WTC11 (cell line): Measurements from ENCODE around the gene CLDN9. TPM values are rescaled to one million over a fixed set of nuclear protein-coding genes. Genes with fewer than 3 reads are reported as not detected.

ENCODE experiments used
- ATAC-seq: fragments of 200-7000 bp; cut with Tn5 transposase; 2 replicates; pipeline ENCODE4 v1.10.0; 2021; ENCODE audit warnings: mild to moderate bottlenecking, moderate library complexity
- CTCF ChIA-PET: fragments of 300-600 bp; sonication (Branson Sonifier 250); formaldehyde crosslinking; loops from one replicate; lab custom pipeline; 2021; ENCODE audit warnings: antibody characterized with exemption; lab: Charles Lee
- POLR2A ChIA-PET: fragments of 350-600 bp; sonication (Branson Sonifier 250); formaldehyde crosslinking; loops from one replicate; lab custom pipeline; 2021; ENCODE audit warnings: antibody characterized with exemption; lab: Charles Lee
- DNase-seq: peaks from one replicate; pipeline ENCODE4 v3.0.0; 2021; ENCODE audit warnings: low spot score
- H3K27ac Mint-ChIP-seq: 2 replicates; pipeline ENCODE4 v1.8.0; 2021; ENCODE audit warnings: mixed read lengths
- H3K27me3 Mint-ChIP-seq: 2 replicates; pipeline ENCODE4 v1.8.0; 2021; ENCODE audit warnings: low read depth, mild to moderate bottlenecking, moderate library complexity, mixed read lengths
- H3K36me3 Mint-ChIP-seq: 2 replicates; pipeline ENCODE4 v1.8.0; 2021; ENCODE audit warnings: mixed read lengths
- H3K4me1 Mint-ChIP-seq: 2 replicates; pipeline ENCODE4 v1.8.0; 2022; ENCODE audit warnings: mixed read lengths
- H3K4me3 Mint-ChIP-seq: 2 replicates; pipeline ENCODE4 v1.8.0; 2021; ENCODE audit warnings: mild to moderate bottlenecking, moderate library complexity, mixed read lengths
- H3K9me3 Mint-ChIP-seq: 2 replicates; pipeline ENCODE4 v1.8.0; 2021; ENCODE audit warnings: mixed read lengths
- CTCF ChIP-seq: fragments of 200-600 bp; IDR thresholded peaks from 2 replicates; pipeline ENCODE4 v1.8.0; 2022; ENCODE audit warnings: antibody characterized with exemption
- E2F5 ChIP-seq: sonication (generic); formaldehyde crosslinking; IDR thresholded peaks from 2 replicates; pipeline ENCODE4 v1.8.1; 2022; ENCODE audit warnings: mild to moderate bottlenecking, moderate library complexity, missing genetic modification reagents
- ETV6 ChIP-seq: sonication (generic); formaldehyde crosslinking; IDR thresholded peaks from 2 replicates; pipeline ENCODE4 v1.8.1; 2022; ENCODE audit warnings: mild to moderate bottlenecking, missing genetic modification reagents
- FOXK1 ChIP-seq: sonication (generic); formaldehyde crosslinking; IDR thresholded peaks from 2 replicates; pipeline ENCODE4 v1.8.0; 2022; ENCODE audit warnings: mild to moderate bottlenecking, moderate library complexity, missing genetic modification reagents
- HMGXB4 ChIP-seq: sonication (generic); formaldehyde crosslinking; IDR thresholded peaks from 2 replicates; pipeline ENCODE4 v1.8.1; 2023; ENCODE audit warnings: mild to moderate bottlenecking, moderate library complexity, missing genetic modification reagents
- MAX ChIP-seq: sonication (generic); formaldehyde crosslinking; IDR thresholded peaks from 2 replicates; pipeline ENCODE4 v1.8.0; 2022; ENCODE audit warnings: mild to moderate bottlenecking, missing genetic modification reagents
- OVOL2 ChIP-seq: fragments of 250-450 bp; sonication (Bioruptor Pico); IDR thresholded peaks from 2 replicates; pipeline ENCODE4 v1.9.0; 2021; ENCODE audit warnings: mild to moderate bottlenecking, borderline replicate concordance
- PRDM15 ChIP-seq: sonication (generic); formaldehyde crosslinking; IDR thresholded peaks from 2 replicates; pipeline ENCODE4 v1.8.0; 2022; ENCODE audit warnings: missing genetic modification reagents
- SP1 ChIP-seq: sonication (generic); formaldehyde crosslinking; conservative IDR thresholded peaks from 2 replicates; pipeline ENCODE4 v1.8.1; 2022; ENCODE audit warnings: missing genetic modification reagents
- STAT6 ChIP-seq: sonication (generic); formaldehyde crosslinking; conservative IDR thresholded peaks from 2 replicates; pipeline ENCODE4 v1.8.1; 2023; ENCODE audit warnings: mild to moderate bottlenecking, low read depth, missing genetic modification reagents, moderate library complexity
- ZNF219 ChIP-seq: sonication (generic); formaldehyde crosslinking; IDR thresholded peaks from 2 replicates; pipeline ENCODE4 v1.8.0; 2023; ENCODE audit warnings: missing genetic modification reagents, mild to moderate bottlenecking, borderline replicate concordance
- ZNF425 ChIP-seq: fragments of 250-450 bp; sonication (Bioruptor Pico); conservative IDR thresholded peaks from 2 replicates; pipeline ENCODE4 v1.9.0; 2021; ENCODE audit warnings: mild to moderate bottlenecking
- ZNF512 ChIP-seq: sonication (generic); formaldehyde crosslinking; IDR thresholded peaks from 2 replicates; pipeline ENCODE4 v1.8.1; 2022; ENCODE audit warnings: missing genetic modification reagents, borderline replicate concordance
- total RNA-seq: library from RNA; stranded (reverse); gene quantifications from 3 replicates; pipeline ENCODE4 v1.2.3, GENCODE V29; 2021

Gene CLDN9
- total RNA-seq, 1 experiment from 2014 or later: 0.92 TPM

GRCh38 chr16:2982402-2982801, 30.3 kb upstream of the CLDN9 start:
- ATAC-seq (no peak), DNase-seq (no peak)
- H3K27ac Mint-ChIP-seq: peak overlapping the region; percentile 75
- ChIA-PET CTCF (interaction anchor here (0.6 to 3.9 kb wide), 16 partner anchors 9 to 107 kb away, joined by 3 to 43 read pairs (median 4); partner anchors contain the start of genes KREMEN2 and TNFRSF12A), POLR2A (interaction anchor here (1.0 to 2.8 kb wide), 2 partner anchors 13 to 25 kb away, joined by 3 to 11 read pairs; partner anchors contain the start of gene PAQR4)
- H3K27me3 Mint-ChIP-seq: peaks cover 6% of the 10 kb centered on the region; the same call in 1 of the 2 replicates
- H3K9me3 Mint-ChIP-seq: no peaks in the 10 kb centered on the region
- no peak for TF ChIP-seq ZNF219 (CRISPR knock-in tag)
- 0 out of 2 replicates have a peak, but pooled peaks have one; percentile 73 for TF ChIP-seq ZNF512 (CRISPR knock-in tag)
- TF ChIP-seq E2F5: no peak
- no peak for TF ChIP-seq STAT6 (CRISPR knock-in tag)
- peak overlapping the region; percentile 79 for H3K4me3 Mint-ChIP-seq
- no peaks in the 10 kb centered on the region for H3K36me3 Mint-ChIP-seq
- peaks cover 24% of the 10 kb centered on the region for H3K4me1 Mint-ChIP-seq

GRCh38 chr16:2983706-2984136, 29.0 kb upstream of the CLDN9 start:
- Mint-ChIP-seq H3K9me3 (no peaks in the 10 kb centered on the region), H3K4me3 (peak overlapping the region; percentile 45)
- CTCF ChIA-PET: interaction anchor here (0.9 to 3.9 kb wide), 11 partner anchors 12 to 132 kb away, joined by 3 to 43 read pairs (median 5); partner anchors contain the start of gene KREMEN2
- DNase-seq (peak; percentile 92), ATAC-seq (peak; percentile 31)
- no peak for TF ChIP-seq ZNF425 (CRISPR knock-in tag)
- 0 out of 2 replicates have a peak, but pooled peaks have one; percentile 17 for TF ChIP-seq FOXK1 (CRISPR knock-in tag)
- TF ChIP-seq SP1 (CRISPR knock-in tag): peak; percentile 42; the same call in 1 of the 2 replicates
- TF ChIP-seq CTCF: peak; percentile 85
- no peak for TF ChIP-seq OVOL2 (CRISPR knock-in tag)
- TF ChIP-seq ETV6 (CRISPR knock-in tag): peak; percentile 60; the same call in 1 of the 2 replicates
- TF ChIP-seq HMGXB4 (CRISPR knock-in tag): peak; percentile 57; the same call in 1 of the 2 replicates
- no peak for TF ChIP-seq PRDM15 (CRISPR knock-in tag)
- peak; percentile 40; the same call in 1 of the 2 replicates for TF ChIP-seq MAX (CRISPR knock-in tag)
- TF ChIP-seq ZNF512 (CRISPR knock-in tag): no peak
- TF ChIP-seq, all 79 proteins: peak for 6
- Mint-ChIP-seq H3K36me3 (no peaks in the 10 kb centered on the region), H3K4me1 (peaks cover 26% of the 10 kb centered on the region), H3K27me3 (peaks cover 6% of the 10 kb centered on the region; the same call in 1 of the 2 replicates), H3K27ac (0 out of 2 replicates have a peak overlapping the region, but pooled peaks have one; percentile 53)
- POLR2A ChIA-PET: interaction anchor here (1.0 to 1.5 kb wide), 2 partner anchors 9 to 24 kb away, joined by 3 to 4 read pairs; no protein-coding TSS in a partner anchor
